AG20443 (cell line): ENCODE results near the gene FNDC1.
A peak's percentile ranks its signal among the peaks of the same experiment; 100 is the strongest.

Experiments
- DNase-seq: peaks from one replicate; pipeline ENCODE4 v3.0.0; 2012; ENCODE audit warnings: low spot score, mixed read lengths

Gene FNDC1

DNA sequence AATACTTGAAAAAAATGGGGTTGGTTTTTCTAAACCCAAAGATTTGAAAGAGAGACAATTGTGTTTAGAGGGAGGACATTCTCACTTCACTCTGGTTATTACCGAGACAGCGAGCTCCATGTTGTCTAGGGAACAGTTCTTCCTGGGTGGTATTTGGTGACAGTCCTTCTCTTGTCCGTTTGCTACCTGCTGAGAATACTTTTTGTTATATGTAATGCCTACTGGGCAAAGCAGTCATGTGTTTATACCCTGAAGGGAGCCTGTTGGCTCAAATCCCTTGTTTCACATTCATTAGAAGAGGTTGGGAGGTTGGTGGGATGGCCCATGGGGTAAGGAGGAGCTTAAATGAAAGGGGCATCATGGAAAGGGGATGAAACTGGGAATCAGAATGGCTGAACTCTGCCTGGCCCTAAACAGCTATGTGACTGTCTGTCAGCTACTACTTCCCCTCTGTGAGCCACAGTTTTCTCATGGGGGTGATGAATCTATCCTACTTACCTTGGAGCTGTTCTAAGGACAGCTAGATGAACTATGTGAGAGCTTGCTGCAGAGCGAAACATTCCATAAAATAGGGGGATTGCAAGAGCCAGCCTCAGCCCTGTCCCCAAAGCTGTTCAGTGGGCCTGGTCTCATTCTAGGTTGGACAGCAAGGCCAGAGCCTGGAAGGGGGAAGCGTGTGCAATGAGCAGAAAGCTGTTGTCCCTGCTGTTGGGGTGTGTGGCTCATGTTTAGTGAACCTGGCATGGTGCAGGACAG, 43.5 kb downstream of the FNDC1 start:
- no peak for DNase-seq

DNA sequence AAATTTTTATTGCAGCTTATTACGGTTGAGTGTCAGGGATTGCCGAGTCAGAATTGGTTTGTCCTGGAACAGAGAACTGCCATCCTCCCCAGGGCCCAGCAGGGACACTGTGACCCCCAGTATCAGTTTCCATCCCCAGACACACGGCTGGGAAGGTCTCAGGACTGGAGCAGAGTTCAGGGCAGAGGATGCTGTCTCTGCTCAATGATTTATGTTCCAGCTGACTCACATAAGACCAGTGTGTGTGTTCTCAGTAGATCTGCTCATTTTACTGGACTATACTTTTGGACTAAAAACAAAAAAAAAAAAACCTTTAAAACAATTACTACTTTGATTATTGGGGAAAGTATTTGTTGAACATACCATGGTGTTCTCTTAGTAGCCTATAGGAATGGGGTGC, 44.2 kb downstream of the FNDC1 start:
- peak; percentile 44 for DNase-seq

- DNase-seq: no peak
Observed at GRCh38 chr6:159214281-159214680, 45.1 kb downstream of the FNDC1 start.

DNA sequence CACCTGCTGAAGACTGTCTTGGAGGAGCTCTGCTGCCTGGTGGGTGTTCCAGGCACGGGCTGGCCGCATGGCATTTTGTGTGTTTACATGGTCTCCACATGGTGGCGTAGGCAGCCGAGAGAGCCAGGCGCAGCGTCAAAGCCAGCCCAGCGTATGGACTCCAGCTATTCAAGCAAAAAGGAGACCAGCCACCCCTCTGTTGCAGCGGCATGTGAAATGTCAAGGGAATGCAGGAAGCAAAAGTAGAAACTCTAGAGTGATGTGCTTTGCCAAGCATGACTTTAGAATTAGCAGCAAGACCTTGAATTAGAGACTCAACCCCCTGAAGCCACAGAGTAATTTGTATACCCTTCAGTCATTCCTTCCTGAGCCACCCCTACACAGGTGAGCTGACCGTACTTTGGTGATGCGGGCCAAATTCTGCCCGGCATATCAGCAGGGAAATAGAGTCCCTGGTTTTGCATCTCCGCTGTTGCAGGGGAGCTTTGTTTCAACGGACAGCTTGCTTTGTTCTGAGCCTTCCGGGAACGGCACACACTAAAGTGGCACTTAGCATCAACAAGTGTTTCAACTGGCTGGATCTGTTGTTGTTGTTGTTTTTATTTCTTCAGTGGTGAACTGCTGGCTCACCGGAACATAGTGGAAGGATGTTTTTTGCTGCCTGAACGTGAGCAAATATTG, 48.5 kb downstream of the FNDC1 start:
- peak; percentile 46 for DNase-seq

- no peak for DNase-seq
Observed at GRCh38 chr6:159220093-159220492, 50.9 kb downstream of the FNDC1 start.

GRCh38 chr6:159221486-159222170, 52.4 kb downstream of the FNDC1 start:
- DNase-seq: no peak

DNA sequence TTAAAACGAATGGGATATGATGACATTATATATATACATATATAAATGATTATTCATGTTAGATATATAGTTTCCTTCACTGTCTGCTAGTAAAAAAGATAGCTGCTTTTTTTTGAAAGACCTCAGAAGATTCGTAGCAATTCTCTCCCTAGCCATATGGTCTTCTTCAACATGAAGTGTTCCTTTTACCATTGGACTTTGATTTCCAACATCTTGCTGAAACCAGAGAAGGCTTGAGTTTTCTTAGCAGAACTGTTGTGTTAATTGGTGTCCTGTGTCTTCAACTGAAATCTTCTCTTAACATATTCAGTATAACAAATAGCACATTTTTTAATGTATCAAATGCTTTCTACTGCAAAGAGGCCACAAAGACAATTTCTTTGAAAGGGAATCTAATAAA, 55.3 kb downstream of the FNDC1 start:
- DNase-seq: no peak

GRCh38 chr6:159229651-159230051, 60.5 kb downstream of the FNDC1 start:
- peak; percentile 45 for DNase-seq

GRCh38 chr6:159232106-159232645, 63.0 kb downstream of the FNDC1 start:
- DNase-seq: no peak

- no peak for DNase-seq
Observed at GRCh38 chr6:159232751-159233150, 63.6 kb downstream of the FNDC1 start.

GRCh38 chr6:159233365-159234101, 64.3 kb downstream of the FNDC1 start:
- DNase-seq: no peak

DNA sequence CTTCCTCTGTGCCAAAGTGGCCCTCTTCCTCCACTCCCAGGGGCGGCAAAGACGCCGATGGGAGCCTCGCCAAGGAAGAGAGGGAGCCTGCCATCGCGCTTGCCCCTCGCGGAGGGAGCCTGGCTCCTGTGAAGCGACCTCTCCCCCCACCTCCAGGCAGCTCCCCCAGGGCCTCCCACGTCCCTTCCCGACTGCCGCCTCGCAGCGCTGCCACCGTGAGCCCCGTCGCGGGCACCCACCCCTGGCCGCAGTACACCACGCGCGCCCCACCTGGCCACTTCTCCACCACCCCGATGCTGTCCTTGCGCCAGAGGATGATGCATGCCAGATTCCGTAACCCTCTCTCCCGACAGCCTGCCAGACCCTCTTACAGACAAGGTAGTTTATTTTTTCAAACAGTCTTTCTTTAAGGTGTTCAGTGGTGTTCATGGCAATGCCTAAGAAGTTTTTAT, 64.9 kb downstream of the FNDC1 start:
- DNase-seq: no peak

DNA sequence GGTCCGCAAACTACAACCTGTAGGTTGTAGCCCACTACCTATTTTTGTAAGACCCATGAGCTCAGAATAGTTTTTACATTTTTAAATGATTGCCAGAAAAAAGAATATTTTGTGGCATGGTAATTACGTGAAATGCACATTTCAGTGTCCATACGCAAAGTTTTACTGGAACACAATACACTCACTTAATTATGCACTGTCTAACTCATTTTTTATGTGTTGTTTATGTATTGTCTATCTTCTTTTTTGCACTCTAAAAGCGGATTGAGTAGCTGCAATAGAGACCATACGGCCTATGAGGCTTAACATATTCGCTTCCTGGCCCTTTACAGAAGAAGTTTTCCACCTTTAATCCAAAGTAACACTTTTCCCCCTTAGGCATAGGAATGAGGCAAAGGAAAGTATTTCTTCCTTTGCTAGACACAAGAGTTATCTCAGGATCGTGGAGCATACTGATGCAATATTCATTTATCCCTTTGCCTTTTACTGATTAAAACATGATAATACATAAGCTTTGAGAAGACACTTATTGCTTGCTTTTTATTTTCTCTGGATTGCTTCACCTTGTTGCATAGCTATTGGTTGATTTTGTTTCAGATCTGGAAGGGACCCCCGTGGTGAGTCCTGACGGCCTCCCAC, 69.8 kb downstream of the FNDC1 start:
- no peak for DNase-seq

DNA sequence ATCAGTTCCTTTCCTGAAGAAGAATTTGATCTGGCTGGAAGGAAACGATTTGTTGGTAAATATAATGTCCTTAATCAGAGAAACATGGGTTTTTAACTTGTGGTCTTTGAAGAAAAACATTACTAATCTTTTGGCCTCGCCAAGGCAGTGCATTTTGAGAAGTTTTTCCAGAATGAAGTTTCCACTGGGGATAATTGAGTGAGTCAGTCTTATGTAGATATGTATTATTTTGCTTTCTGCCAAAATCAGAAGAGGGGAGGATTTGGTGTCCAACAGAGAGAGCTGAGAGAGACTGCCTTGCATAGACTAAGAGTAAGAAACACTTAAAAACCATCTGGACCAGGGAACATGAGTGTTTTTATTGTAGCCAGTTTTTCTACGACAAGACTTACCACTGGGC, 79.9 kb downstream of the FNDC1 start:
- DNase-seq: peak; percentile 70

GRCh38 chr6:159249752-159250151, 80.6 kb downstream of the FNDC1 start:
- peak; percentile 59 for DNase-seq

DNA sequence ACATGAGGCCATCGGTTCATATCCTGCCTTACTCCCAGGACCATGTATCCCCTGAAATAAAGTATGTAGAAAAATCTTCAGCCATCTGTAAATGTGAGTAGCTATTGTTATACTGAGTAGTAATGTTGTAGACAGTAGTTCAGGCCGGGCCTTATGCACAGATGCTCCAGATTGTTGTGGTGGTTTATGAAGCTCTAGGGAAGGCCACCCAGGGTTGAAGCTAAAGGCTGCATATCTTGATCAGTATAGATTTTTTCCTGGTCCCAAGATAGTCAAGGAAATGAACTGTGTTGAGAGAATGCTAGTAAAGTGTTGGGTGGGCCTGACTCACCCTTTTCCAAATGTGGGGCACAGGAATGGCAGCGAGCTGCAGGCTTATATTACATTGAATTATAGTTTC, 81.4 kb downstream of the FNDC1 start:
- no peak for DNase-seq

GRCh38 chr6:159252955-159253508, 83.8 kb downstream of the FNDC1 start:
- peak; percentile 39 for DNase-seq

DNA sequence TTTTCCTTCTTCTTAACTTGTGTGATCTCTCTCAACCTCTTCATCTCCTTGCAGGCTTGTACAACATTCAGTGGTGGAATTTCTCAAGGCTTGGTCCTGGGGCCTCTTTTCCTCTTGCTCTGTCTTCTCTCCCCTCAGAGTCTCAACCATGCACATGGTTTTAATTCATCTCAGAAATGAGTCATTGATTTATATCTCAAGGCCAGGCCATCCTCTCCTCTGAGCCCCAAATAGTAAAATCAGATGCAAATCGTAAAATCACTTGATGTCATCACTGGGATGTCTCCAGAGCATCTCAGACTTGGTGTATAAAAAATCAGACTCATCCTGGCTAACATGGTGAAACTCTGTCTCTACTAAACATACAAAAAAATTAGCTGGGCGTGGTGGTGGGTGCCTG, 85.0 kb downstream of the FNDC1 start:
- DNase-seq: peak; percentile 37

GRCh38 chr6:159255434-159255951, 86.3 kb downstream of the FNDC1 start:
- DNase-seq: no peak

DNA sequence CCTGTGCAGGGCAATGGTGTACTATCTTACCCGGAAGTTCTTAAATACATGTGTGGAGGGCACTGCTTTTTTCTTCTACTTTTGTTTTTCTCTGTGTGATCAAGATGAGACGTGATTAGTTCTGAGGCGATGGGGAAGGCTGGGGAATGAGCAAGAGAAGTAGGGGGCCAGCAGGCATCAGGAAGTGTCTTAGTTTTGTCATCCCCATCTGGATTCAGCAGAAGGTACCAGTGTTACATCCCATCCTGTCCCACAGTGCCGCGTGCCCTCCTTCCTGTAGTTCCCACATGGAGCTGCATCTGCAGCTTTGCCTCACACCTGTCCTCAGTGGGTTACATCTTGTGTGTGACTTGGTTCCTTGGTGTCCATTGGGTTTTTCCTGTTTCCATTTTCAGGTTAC, 86.9 kb downstream of the FNDC1 start:
- DNase-seq: no peak

DNA sequence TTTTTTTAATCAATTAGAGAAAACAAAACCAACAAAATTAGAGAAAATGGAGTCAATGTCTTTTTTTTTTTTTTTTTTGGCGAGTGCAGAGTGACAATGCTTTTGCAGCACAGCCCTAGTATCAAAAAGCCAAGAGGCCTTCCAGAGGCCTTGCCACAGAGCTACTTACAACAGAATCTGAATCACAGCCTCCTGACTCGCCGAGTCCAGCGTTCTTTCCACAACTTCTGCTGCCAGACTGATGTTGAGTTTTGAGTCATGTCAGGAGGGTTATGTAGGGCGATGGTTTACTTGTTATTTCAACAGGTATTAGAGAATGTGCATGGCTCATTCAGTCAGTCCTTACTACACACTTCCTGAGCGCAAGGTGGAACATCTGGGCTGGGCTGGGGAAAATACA, 88.6 kb downstream of the FNDC1 start:
- DNase-seq: peak; percentile 77
